Colonic mucosa (tissue), 4 donors: Measurements from ENCODE around the gene CUL4A. TPM values are rescaled to one million over a fixed set of nuclear protein-coding genes. Genes with fewer than 3 reads are reported as not detected.
"Not testable (repeated sequence)": the region's sequence is repeated elsewhere in the genome, so short reads cannot be mapped to it uniquely, and the experiment has no call there.

Source experiments
- DNase-seq: peaks from one replicate; pipeline ENCODE4 v3.0.0-alpha.2; 2020
- H3K27ac ChIP-seq: fragments of 200-600 bp; one replicate; pipeline ENCODE4 v1.8.0; 2021
- H3K27me3 ChIP-seq: fragments of 200-600 bp; one replicate; pipeline ENCODE4 v1.8.0; 2021
- H3K36me3 ChIP-seq: fragments of 200-600 bp; one replicate; pipeline ENCODE4 v1.8.0; 2021
- H3K4me1 ChIP-seq: fragments of 200-600 bp; one replicate; pipeline ENCODE4 v1.8.0; 2021; ENCODE audit warnings: mild to moderate bottlenecking
- H3K4me3 ChIP-seq: fragments of 200-600 bp; one replicate; pipeline ENCODE4 v1.8.0; 2021
- H3K9ac ChIP-seq, 2 donors: one replicate each; pipeline ENCODE4 v1.7.0; 2013; ENCODE audit warnings: control low read depth in 2 of 2, low read depth in 2 of 2, low read length in 2 of 2
- H3K9me3 ChIP-seq: fragments of 200-600 bp; one replicate; pipeline ENCODE4 v1.8.0; 2021
- CTCF ChIP-seq: fragments of 200-600 bp; IDR thresholded peaks from one replicate; pipeline ENCODE4 v1.8.0; 2022; ENCODE audit warnings: antibody characterized with exemption, mild to moderate bottlenecking
- intact Hi-C: fragments of 100-400 bp; cut with DNase I; formaldehyde crosslinking; loops from one replicate; pipeline ENCODE4 v1.14.1; 2022
- microRNA-seq: library from miRNA; unstranded; fragments of <30 nt; microRNA quantifications from one replicate; pipeline ENCODE4, GENCODE V29; 2019
- total RNA-seq, 2 donors: library from RNA; stranded (reverse); fragmentation: NEBNext Ultra II Directional in 1 of 2; extraction: Animal tissue kit (Norgen Biotek cat#: 25700) in 1 of 2; gene quantifications; one replicate each; pipeline ENCODE4 v1.2.1, GENCODE V29; 2021
- donor health status: healthy.
- donor health status: DM: no; HTN: no; CAD: no.
- donor health status: DM: no; HTN: no; CAD: no.

The CUL4A gene
- total RNA-seq, 2 donors from 2014 or later = 54.6 to 62.6 TPM

GRCh38 chr13:113307491-113307890 is 98.1 kb downstream of the CUL4A start:
- Histone ChIP-seq H3K27me3 (no peaks in the 10 kb centered on the region), H3K4me1 (peaks cover 3% of the 10 kb centered on the region), H3K4me3 (no peak overlapping the region), H3K36me3 (peaks cover 9% of the 10 kb centered on the region), H3K9me3 (no peaks in the 10 kb centered on the region), H3K9ac (no peak overlapping the region), H3K27ac (no peak overlapping the region)
- TF ChIP-seq CTCF = no peak
- intact Hi-C loops = no loop called here
- no peak for DNase-seq

GRCh38 chr13:113309473-113309872 is 100.1 kb downstream of the CUL4A start:
- Histone ChIP-seq H3K27ac (no peak overlapping the region), H3K4me1 (peaks cover 3% of the 10 kb centered on the region), H3K36me3 (peaks cover 9% of the 10 kb centered on the region), H3K4me3 (no peak overlapping the region), H3K9ac (no peak overlapping the region), H3K27me3 (no peaks in the 10 kb centered on the region), H3K9me3 (no peaks in the 10 kb centered on the region)
- no peak for TF ChIP-seq CTCF
- intact Hi-C loops = no loop called here
- no peak for DNase-seq

GRCh38 chr13:113314112-113314511 is 104.7 kb downstream of the CUL4A start:
- H3K27me3 ChIP-seq, H3K36me3 ChIP-seq, H3K27ac ChIP-seq, H3K4me3 ChIP-seq, H3K4me1 ChIP-seq, H3K9me3 ChIP-seq, H3K9ac ChIP-seq, intact Hi-C loops, DNase-seq: not testable (repeated sequence)

GRCh38 chr13:113314895-113315470 is 105.6 kb downstream of the CUL4A start:
- H3K36me3 ChIP-seq, H3K4me1 ChIP-seq, H3K27me3 ChIP-seq, intact Hi-C loops, DNase-seq, H3K27ac ChIP-seq, H3K4me3 ChIP-seq, H3K9ac ChIP-seq, H3K9me3 ChIP-seq: not testable (repeated sequence)

GRCh38 chr13:113315992-113316391 is 106.6 kb downstream of the CUL4A start:
- no peaks in the 10 kb centered on the region for H3K27me3 ChIP-seq
- no peak for DNase-seq
- H3K4me3 ChIP-seq = no peak overlapping the region
- peaks cover 12% of the 10 kb centered on the region for H3K36me3 ChIP-seq
- H3K9me3 ChIP-seq = no peaks in the 10 kb centered on the region
- no peak for TF ChIP-seq CTCF
- no peak overlapping the region for H3K27ac ChIP-seq
- H3K4me1 ChIP-seq = no peaks in the 10 kb centered on the region
- intact Hi-C loops = no loop called here
- H3K9ac ChIP-seq = no peak overlapping the region

Small RNAs within 50 kb of the gene (microRNA-seq; reads per million reads assigned to microRNA genes)
- gene MIR8075 = not detected

Other genes with a start within 250 kb of the CUL4A start
- gene MCF2L, start 240.4 kb upstream of the CUL4A start, total RNA-seq = 10 to 100 TPM; 45.0 to 88.3 TPM
- gene F7, start 103.8 kb upstream of the CUL4A start, total RNA-seq = under 1 TPM; 0.11 to 0.12 TPM
- 1 to 10 TPM; 1.5 to 4.1 TPM for gene F10, start 86.8 kb upstream of the CUL4A start, total RNA-seq
- not detected for gene PROZ, start 51.0 kb upstream of the CUL4A start, total RNA-seq
- gene PCID2, start 944 bp upstream of the CUL4A start, total RNA-seq = 10 to 100 TPM; 23.4 to 40.2 TPM
- gene LAMP1, start 87.6 kb downstream of the CUL4A start, total RNA-seq = 100 to 1,000 TPM; 184 to 226 TPM
- gene GRTP1, start 154.5 kb downstream of the CUL4A start, total RNA-seq = 10 to 100 TPM; 58.3 to 58.5 TPM
- 1 to 10 TPM; 4.6 to 6.2 TPM for gene ADPRHL1, start 243.9 kb downstream of the CUL4A start, total RNA-seq